OCI-LY7 (cell line): ENCODE results near the gene SSX2IP. TPM values are rescaled to one million over a fixed set of nuclear protein-coding genes. Genes with fewer than 3 reads are reported as not detected.

Source experiments
- total RNA-seq, 2 experiments: library from RNA; depleted of rRNA in 1 of 2; stranded (reverse); fragments of >200 nt in 1 of 2; shearing (Covaris generic) in 1 of 2; gene quantifications; 2 replicates each; pipeline ENCODE4 v1.2.3, GENCODE V29; 2014 to 2022

The SSX2IP gene
- total RNA-seq, 2 experiments from 2014 or later, result 24.1 to 24.4 TPM

Other genes starting within 250 kb of the SSX2IP start
- gene RPF1, start 211.2 kb downstream of the SSX2IP start, total RNA-seq (2014; rRNA removed; shearing (Covaris generic)), result 56.3 and 57.9 TPM in 2 replicates
- 47.1 and 49.7 TPM in 2 replicates for gene RPF1, start 211.2 kb downstream of the SSX2IP start, total RNA-seq (2022)
- 4.7 and 4.8 TPM in 2 replicates for gene SPATA1, start 184.1 kb downstream of the SSX2IP start, total RNA-seq (2014; rRNA removed; shearing (Covaris generic))
- 1.4 and 6.9 TPM in 2 replicates for gene SPATA1, start 184.1 kb downstream of the SSX2IP start, total RNA-seq (2022)
- gene GNG5, start 183.9 kb downstream of the SSX2IP start, total RNA-seq (2014; rRNA removed; shearing (Covaris generic)), result 25.7 and 45.1 TPM in 2 replicates
- 113 and 115 TPM in 2 replicates for gene GNG5, start 183.9 kb downstream of the SSX2IP start, total RNA-seq (2022)
- gene CTBS, start 116.0 kb downstream of the SSX2IP start, total RNA-seq (2014; rRNA removed; shearing (Covaris generic)), result 4.5 and 5.9 TPM in 2 replicates
- gene CTBS, start 116.0 kb downstream of the SSX2IP start, total RNA-seq (2022), result 9.3 and 11.9 TPM in 2 replicates
- not detected in 2 replicates for gene LPAR3, start 202.7 kb upstream of the SSX2IP start, total RNA-seq (2014; rRNA removed; shearing (Covaris generic))
- not detected in 2 replicates for gene LPAR3, start 202.7 kb upstream of the SSX2IP start, total RNA-seq (2022)